Body of pancreas (tissue), 4 donors: ENCODE data around the gene NUDT12.
A peak's percentile ranks its signal among the peaks of the same experiment; 100 is the strongest.

Source experiments
- POLR2A ChIP-seq, 3 donors: fragments of 450-650 bp; IDR thresholded peaks; one replicate each; pipeline ENCODE4 v1.6.1; 2016; ENCODE audit warnings: antibody characterized with exemption in 3 of 3, mild to moderate bottlenecking in 2 of 3
- TF ChIP-seq, protein P1 (sequence below), 7 experiments: fragments of 450-650 bp in 4 of 7; fragments of 200-600 bp in 3 of 7; sonication (generic) in 3 of 7; IDR thresholded peaks; one replicate each; pipeline ENCODE4 v1.5.1; 2016 to 2019; ENCODE audit warnings: antibody characterized with exemption in 7 of 7

- no peak for TF ChIP-seq POLR2A (IDR thresholded peaks at IDR 0.05)
- TF ChIP-seq, protein P1, sequence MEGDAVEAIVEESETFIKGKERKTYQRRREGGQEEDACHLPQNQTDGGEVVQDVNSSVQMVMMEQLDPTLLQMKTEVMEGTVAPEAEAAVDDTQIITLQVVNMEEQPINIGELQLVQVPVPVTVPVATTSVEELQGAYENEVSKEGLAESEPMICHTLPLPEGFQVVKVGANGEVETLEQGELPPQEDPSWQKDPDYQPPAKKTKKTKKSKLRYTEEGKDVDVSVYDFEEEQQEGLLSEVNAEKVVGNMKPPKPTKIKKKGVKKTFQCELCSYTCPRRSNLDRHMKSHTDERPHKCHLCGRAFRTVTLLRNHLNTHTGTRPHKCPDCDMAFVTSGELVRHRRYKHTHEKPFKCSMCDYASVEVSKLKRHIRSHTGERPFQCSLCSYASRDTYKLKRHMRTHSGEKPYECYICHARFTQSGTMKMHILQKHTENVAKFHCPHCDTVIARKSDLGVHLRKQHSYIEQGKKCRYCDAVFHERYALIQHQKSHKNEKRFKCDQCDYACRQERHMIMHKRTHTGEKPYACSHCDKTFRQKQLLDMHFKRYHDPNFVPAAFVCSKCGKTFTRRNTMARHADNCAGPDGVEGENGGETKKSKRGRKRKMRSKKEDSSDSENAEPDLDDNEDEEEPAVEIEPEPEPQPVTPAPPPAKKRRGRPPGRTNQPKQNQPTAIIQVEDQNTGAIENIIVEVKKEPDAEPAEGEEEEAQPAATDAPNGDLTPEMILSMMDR (IDR thresholded peaks at IDR 0.05), result peak; percentile 30 to 68 (median 61)
These were observed 24.7 kb upstream of the NUDT12 start for GRCh38 chr5:103587185-103587748.
